ENCODE measurements around the gene SNX2.

Gene SNX2

GRCh38 chr5:122770477-122770876, 4.4 kb upstream of the SNX2 start:
- Histone ChIP-seq H3K36me3 (ENCODE audit: control insufficient read depth in 1 of 2, insufficient read depth in 2 of 2, low read depth in 1 of 2, low read length in 2 of 2) (no peaks in the 10 kb centered on the region), H4K91ac (ENCODE audit: low read length) (no peak overlapping the region), H4K8ac (ENCODE audit: low read length) (no peak overlapping the region), H2BK120ac (ENCODE audit: low read depth, low read length) (no peak overlapping the region), H3K27ac (ENCODE audit: low read length, poor library complexity, severe bottlenecking) (no peak overlapping the region), H2BK12ac (ENCODE audit: low read length in 2 of 2) (no peak overlapping the region), H3K4ac (ENCODE audit: low read depth in 1 of 2, low read length in 2 of 2) (no peak overlapping the region), H2BK5ac (ENCODE audit: low read depth, low read length, poor library complexity, severe bottlenecking) (no peak overlapping the region), H2AFZ (ENCODE audit: low read depth, low read length) (no peak overlapping the region), H3K79me1 (replicated peaks; ENCODE audit: low read length, poor library complexity, severe bottlenecking) (peaks cover 2% of the 10 kb centered on the region), H3K14ac (ENCODE audit: low read length in 2 of 2) (no peak overlapping the region), H3K27me3 (ENCODE audit: control insufficient read depth in 1 of 2, insufficient read depth in 1 of 2, low read length in 2 of 2) (no peaks in the 10 kb centered on the region), H3K9ac (ENCODE audit: low read length) (no peak overlapping the region), H2AK5ac (ENCODE audit: low read length, severe bottlenecking) (no peak overlapping the region), H3K9me3 (ENCODE audit: control insufficient read depth, low read length) (no peaks in the 10 kb centered on the region), H2BK15ac (ENCODE audit: low read depth, poor library complexity, severe bottlenecking) (no peak overlapping the region), H3K18ac (ENCODE audit: low read depth in 1 of 2, low read length in 2 of 2) (no peak overlapping the region), H3K23ac (ENCODE audit: low read length in 2 of 2) (no peak overlapping the region), H3K4me1 (ENCODE audit: control insufficient read depth, insufficient read depth, low read depth, low read length) (peaks cover 3% of the 10 kb centered on the region), H3K4me2 (ENCODE audit: low read length, poor library complexity, severe bottlenecking) (no peak overlapping the region), H3K4me3 (ENCODE audit: insufficient read depth in 1 of 2, low read depth in 1 of 2, low read length in 2 of 2) (no peak overlapping the region)
- 98% methylated on average over 3 of the region's 3 CpGs for WGBS
- no peak for DNase-seq

GRCh38 chr5:122772446-122772845, 2.4 kb upstream of the SNX2 start:
- no peak overlapping the region for H4K8ac ChIP-seq (ENCODE audit: low read length)
- no peak overlapping the region for H3K4ac ChIP-seq (ENCODE audit: low read depth in 1 of 2, low read length in 2 of 2)
- H3K27me3 ChIP-seq (ENCODE audit: control insufficient read depth in 1 of 2, insufficient read depth in 1 of 2, low read length in 2 of 2), result no peaks in the 10 kb centered on the region
- H3K4me2 ChIP-seq (ENCODE audit: low read length, poor library complexity, severe bottlenecking), result no peak overlapping the region
- no peak overlapping the region for H2AFZ ChIP-seq (ENCODE audit: low read depth, low read length)
- peak overlapping the region; percentile 21 for H3K27ac ChIP-seq (ENCODE audit: low read length, poor library complexity, severe bottlenecking)
- no peak overlapping the region for H2BK15ac ChIP-seq (ENCODE audit: low read depth, poor library complexity, severe bottlenecking)
- H3K14ac ChIP-seq (ENCODE audit: low read length in 2 of 2), result no peak overlapping the region
- H3K4me1 ChIP-seq (ENCODE audit: control insufficient read depth, insufficient read depth, low read depth, low read length), result peaks cover 3% of the 10 kb centered on the region
- H2BK12ac ChIP-seq (ENCODE audit: low read length in 2 of 2), result no peak overlapping the region
- H3K36me3 ChIP-seq (ENCODE audit: control insufficient read depth in 1 of 2, insufficient read depth in 2 of 2, low read depth in 1 of 2, low read length in 2 of 2), result no peaks in the 10 kb centered on the region
- no peak overlapping the region for H4K91ac ChIP-seq (ENCODE audit: low read length)
- no peak overlapping the region for H2BK5ac ChIP-seq (ENCODE audit: low read depth, low read length, poor library complexity, severe bottlenecking)
- 17% methylated on average over 1 of the region's 1 CpG for WGBS
- H3K18ac ChIP-seq (ENCODE audit: low read depth in 1 of 2, low read length in 2 of 2), result peak overlapping the region in 1 of 2 experiments; percentile 11
- H2BK120ac ChIP-seq (ENCODE audit: low read depth, low read length), result no peak overlapping the region
- DNase-seq, result peak; percentile 30
- no peak overlapping the region for H3K4me3 ChIP-seq (ENCODE audit: insufficient read depth in 1 of 2, low read depth in 1 of 2, low read length in 2 of 2)
- peaks cover 2% of the 10 kb centered on the region for H3K79me1 ChIP-seq (replicated peaks; ENCODE audit: low read length, poor library complexity, severe bottlenecking)
- no peak overlapping the region for H2AK5ac ChIP-seq (ENCODE audit: low read length, severe bottlenecking)
- no peak overlapping the region for H3K23ac ChIP-seq (ENCODE audit: low read length in 2 of 2)
- no peaks in the 10 kb centered on the region for H3K9me3 ChIP-seq (ENCODE audit: control insufficient read depth, low read length)
- H3K9ac ChIP-seq (ENCODE audit: low read length), result no peak overlapping the region

- Histone ChIP-seq H3K27ac (ENCODE audit: low read length, poor library complexity, severe bottlenecking) (no peak overlapping the region), H3K14ac (ENCODE audit: low read length in 2 of 2) (no peak overlapping the region), H3K27me3 (ENCODE audit: control insufficient read depth in 1 of 2, insufficient read depth in 1 of 2, low read length in 2 of 2) (no peaks in the 10 kb centered on the region), H2BK12ac (ENCODE audit: low read length in 2 of 2) (no peak overlapping the region), H4K91ac (ENCODE audit: low read length) (no peak overlapping the region), H3K4me3 (ENCODE audit: insufficient read depth in 1 of 2, low read depth in 1 of 2, low read length in 2 of 2) (no peak overlapping the region), H3K4me2 (ENCODE audit: low read length, poor library complexity, severe bottlenecking) (no peak overlapping the region), H3K23ac (ENCODE audit: low read length in 2 of 2) (no peak overlapping the region), H3K36me3 (ENCODE audit: control insufficient read depth in 1 of 2, insufficient read depth in 2 of 2, low read depth in 1 of 2, low read length in 2 of 2) (no peaks in the 10 kb centered on the region), H2BK15ac (ENCODE audit: low read depth, poor library complexity, severe bottlenecking) (no peak overlapping the region), H2AFZ (ENCODE audit: low read depth, low read length) (no peak overlapping the region), H3K9me3 (ENCODE audit: control insufficient read depth, low read length) (no peaks in the 10 kb centered on the region), H3K4ac (ENCODE audit: low read depth in 1 of 2, low read length in 2 of 2) (no peak overlapping the region), H3K79me1 (replicated peaks; ENCODE audit: low read length, poor library complexity, severe bottlenecking) (peaks cover 2% of the 10 kb centered on the region), H4K8ac (ENCODE audit: low read length) (no peak overlapping the region), H2BK5ac (ENCODE audit: low read depth, low read length, poor library complexity, severe bottlenecking) (no peak overlapping the region), H3K18ac (ENCODE audit: low read depth in 1 of 2, low read length in 2 of 2) (no peak overlapping the region), H3K9ac (ENCODE audit: low read length) (no peak overlapping the region), H3K4me1 (ENCODE audit: control insufficient read depth, insufficient read depth, low read depth, low read length) (peaks cover 3% of the 10 kb centered on the region), H2BK120ac (ENCODE audit: low read depth, low read length) (no peak overlapping the region), H2AK5ac (ENCODE audit: low read length, severe bottlenecking) (no peak overlapping the region)
- WGBS, result 67% methylated on average over 3 of the region's 3 CpGs
- DNase-seq, result no peak
Measured at GRCh38 chr5:122773619-122774018, 1.3 kb upstream of the SNX2 start.

GRCh38 chr5:122774519-122774860, 390 bp upstream of the SNX2 start:
- peaks cover 3% of the 10 kb centered on the region for H3K4me1 ChIP-seq (ENCODE audit: control insufficient read depth, insufficient read depth, low read depth, low read length)
- H3K4me2 ChIP-seq (ENCODE audit: low read length, poor library complexity, severe bottlenecking), result peak overlapping the region; percentile 80
- H3K79me1 ChIP-seq (replicated peaks; ENCODE audit: low read length, poor library complexity, severe bottlenecking), result peaks cover 2% of the 10 kb centered on the region
- H3K4ac ChIP-seq (ENCODE audit: low read depth in 1 of 2, low read length in 2 of 2), result no peak overlapping the region
- 46% methylated on average over 8 of the region's 8 CpGs for WGBS
- no peak for DNase-seq
- H3K9me3 ChIP-seq (ENCODE audit: control insufficient read depth, low read length), result no peaks in the 10 kb centered on the region
- H2BK120ac ChIP-seq (ENCODE audit: low read depth, low read length), result peak overlapping the region; percentile 54
- no peak overlapping the region for H3K23ac ChIP-seq (ENCODE audit: low read length in 2 of 2)
- no peak overlapping the region for H2AK5ac ChIP-seq (ENCODE audit: low read length, severe bottlenecking)
- H2BK15ac ChIP-seq (ENCODE audit: low read depth, poor library complexity, severe bottlenecking), result peak overlapping the region; percentile 45
- H3K36me3 ChIP-seq (ENCODE audit: control insufficient read depth in 1 of 2, insufficient read depth in 2 of 2, low read depth in 1 of 2, low read length in 2 of 2), result no peaks in the 10 kb centered on the region
- peak overlapping the region; percentile 43 for H3K27ac ChIP-seq (ENCODE audit: low read length, poor library complexity, severe bottlenecking)
- peak overlapping the region; percentile 75 to 89 for H3K4me3 ChIP-seq (ENCODE audit: insufficient read depth in 1 of 2, low read depth in 1 of 2, low read length in 2 of 2)
- peak overlapping the region; percentile 83 for H3K9ac ChIP-seq (ENCODE audit: low read length)
- H3K14ac ChIP-seq (ENCODE audit: low read length in 2 of 2), result no peak overlapping the region
- no peak overlapping the region for H2BK5ac ChIP-seq (ENCODE audit: low read depth, low read length, poor library complexity, severe bottlenecking)
- H4K8ac ChIP-seq (ENCODE audit: low read length), result peak overlapping the region; percentile 45
- H2BK12ac ChIP-seq (ENCODE audit: low read length in 2 of 2), result no peak overlapping the region
- H3K18ac ChIP-seq (ENCODE audit: low read depth in 1 of 2, low read length in 2 of 2), result peak overlapping the region; percentile 11 to 44
- H3K27me3 ChIP-seq (ENCODE audit: control insufficient read depth in 1 of 2, insufficient read depth in 1 of 2, low read length in 2 of 2), result no peaks in the 10 kb centered on the region
- no peak overlapping the region for H4K91ac ChIP-seq (ENCODE audit: low read length)
- peak overlapping the region; percentile 30 for H2AFZ ChIP-seq (ENCODE audit: low read depth, low read length)
